Measurements from ENCODE around the gene HOXD11. TPM values are rescaled to one million over a fixed set of nuclear protein-coding genes. Genes with fewer than 3 reads are reported as not detected.
A peak's percentile ranks its signal among the peaks of the same experiment; 100 is the strongest.

Gene HOXD11
- total and polyA plus RNA-seq, 2 of the 13 experiments (the other 11 are each of a cell fraction or from before 2014, with no cell fraction given), result not detected

- TF ChIP-seq DBP (CRISPR knock-in tag; IDR thresholded peaks at IDR 0.05; ENCODE audit: not compliant biosample characterization), result no peak
- TF ChIP-seq ZNF713 (CRISPR knock-in tag; IDR thresholded peaks at IDR 0.05), result 0 out of 2 replicates have a peak, but pooled peaks have one; percentile 71
- TF ChIP-seq ISL2 (CRISPR knock-in tag; IDR thresholded peaks at IDR 0.05), result no peak; the same call in 1 of the 2 replicates
- no peak for TF ChIP-seq JDP2 (CRISPR knock-in tag; IDR thresholded peaks at IDR 0.05; ENCODE audit: borderline replicate concordance)
- peak; percentile 93 for TF ChIP-seq POGK (CRISPR knock-in tag; conservative IDR thresholded peaks at IDR 0.05)
- no peak for TF ChIP-seq PHF21A (CRISPR knock-in tag; IDR thresholded peaks at IDR 0.05)
- no peak for TF ChIP-seq TRIM24 (CRISPR knock-in tag; IDR thresholded peaks at IDR 0.05)
- no peak for TF ChIP-seq ZNF160 (CRISPR knock-in tag; IDR thresholded peaks at IDR 0.05)
- TF ChIP-seq ZBTB40 (IDR thresholded peaks at IDR 0.05), result no peak
- peak; percentile 70 for TF ChIP-seq ZBTB40 (CRISPR knock-in tag; IDR thresholded peaks at IDR 0.05)
- no peak for TF ChIP-seq CC2D1A (CRISPR knock-in tag; IDR thresholded peaks at IDR 0.05)
- TF ChIP-seq ZNF24 (IDR thresholded peaks at IDR 0.05), result no peak
- no peak for TF ChIP-seq ONECUT2 (CRISPR knock-in tag; IDR thresholded peaks at IDR 0.05)
- peak; percentile 77; the same call in 1 of the 2 replicates for TF ChIP-seq ETV6 (CRISPR knock-in tag; conservative IDR thresholded peaks at IDR 0.05)
- peak; percentile 67; the same call in 1 of the 2 replicates for TF ChIP-seq ZNF784 (CRISPR knock-in tag; IDR thresholded peaks at IDR 0.05; ENCODE audit: borderline replicate concordance)
- TF ChIP-seq MEIS1 (CRISPR knock-in tag; IDR thresholded peaks at IDR 0.05; ENCODE audit: borderline replicate concordance), result peak; percentile 57; the same call in 1 of the 2 replicates
- peak; percentile 59 for TF ChIP-seq SRSF1 (optimal IDR thresholded peaks at IDR 0.05; ENCODE audit: low read depth, low read length)
Measured at GRCh38 chr2:176140513-176141317, 33.6 kb downstream of the HOXD11 start (continued).
